Duodenal mucosa (tissue), 2 donors: ENCODE measurements around the gene SLC25A11.

Experiments used
- H3K27ac ChIP-seq: one replicate; pipeline ENCODE4 v1.7.0; 2013; ENCODE audit warnings: low read depth, low read length
- H3K27me3 ChIP-seq, 2 donors: one replicate each; pipeline ENCODE4 v1.7.0; 2013; ENCODE audit warnings: low read length in 2 of 2, control low read depth in 1 of 2; ENCODE audit not compliant: insufficient read depth in 2 of 2, control insufficient read depth in 1 of 2
- H3K36me3 ChIP-seq, 2 donors: one replicate each; pipeline ENCODE4 v1.7.0; 2013; ENCODE audit warnings: low read length in 2 of 2, control low read depth in 1 of 2; ENCODE audit not compliant: insufficient read depth in 2 of 2, control insufficient read depth in 1 of 2
- H3K4me1 ChIP-seq, 2 donors: one replicate each; pipeline ENCODE4 v1.7.0; 2013; ENCODE audit warnings: low read length in 2 of 2, control low read depth in 1 of 2; ENCODE audit not compliant: insufficient read depth in 2 of 2, control insufficient read depth in 1 of 2
- H3K4me3 ChIP-seq, 2 donors: one replicate each; pipeline ENCODE4 v1.7.0; 2013; ENCODE audit warnings: low read length in 2 of 2, low read depth in 1 of 2
- H3K9ac ChIP-seq, 2 donors: one replicate each; pipeline ENCODE4 v1.7.0; 2013; ENCODE audit warnings: low read length in 2 of 2, low read depth in 1 of 2
- H3K9me3 ChIP-seq, 2 donors: one replicate each; pipeline ENCODE4 v1.7.0; 2013; ENCODE audit warnings: low read length in 2 of 2, control low read depth in 1 of 2; ENCODE audit not compliant: control insufficient read depth in 1 of 2

Gene SLC25A11

DNA sequence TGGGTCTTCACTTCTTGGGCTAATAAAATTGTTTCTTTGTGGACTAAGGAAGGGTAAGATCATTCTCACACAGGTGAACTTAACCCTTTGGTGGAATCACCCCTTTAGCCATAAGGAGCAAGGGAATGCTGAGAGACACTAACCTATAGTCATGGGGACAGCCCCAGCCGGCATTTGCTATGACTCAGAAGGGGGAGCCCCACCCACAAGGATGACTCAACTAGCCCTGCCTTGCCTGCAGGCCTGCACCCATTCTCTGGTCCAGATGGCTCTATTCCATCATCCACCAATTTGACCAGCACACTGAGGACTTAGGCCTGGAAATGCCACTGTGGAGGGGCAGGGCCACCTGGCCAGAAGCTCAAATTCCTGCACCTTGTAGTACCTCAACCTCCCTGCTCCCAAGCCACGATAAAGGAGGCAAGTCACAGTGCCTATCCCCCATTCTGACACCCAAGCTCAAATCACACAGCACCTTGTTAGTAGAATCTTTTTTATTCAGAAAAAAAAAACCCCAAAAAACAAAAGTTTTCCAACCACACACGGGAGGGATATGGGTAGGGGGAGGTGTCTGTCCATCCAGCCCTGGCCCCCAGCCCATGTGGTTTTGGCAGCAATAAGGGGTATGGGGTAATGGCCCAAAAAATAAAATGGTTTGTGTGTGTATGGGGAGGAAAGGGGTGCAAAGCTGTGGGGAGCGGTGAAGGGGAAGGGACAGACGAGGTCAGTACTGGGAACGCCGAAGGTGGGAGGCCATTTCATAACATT is 5.5 kb upstream of the SLC25A11 start:
- peak overlapping the region; percentile 32 to 99 for H3K9ac ChIP-seq
- no peaks in the 10 kb centered on the region for H3K9me3 ChIP-seq
- peaks cover 25 to 41% of the 10 kb centered on the region in 2 donors for H3K36me3 ChIP-seq
- H3K4me3 ChIP-seq: peak overlapping the region; percentile 63 to 98
- no peaks in the 10 kb centered on the region for H3K27me3 ChIP-seq
- H3K27ac ChIP-seq: peak overlapping the region; percentile 49
- H3K4me1 ChIP-seq: peaks cover 55 to 67% of the 10 kb centered on the region in 2 donors

DNA sequence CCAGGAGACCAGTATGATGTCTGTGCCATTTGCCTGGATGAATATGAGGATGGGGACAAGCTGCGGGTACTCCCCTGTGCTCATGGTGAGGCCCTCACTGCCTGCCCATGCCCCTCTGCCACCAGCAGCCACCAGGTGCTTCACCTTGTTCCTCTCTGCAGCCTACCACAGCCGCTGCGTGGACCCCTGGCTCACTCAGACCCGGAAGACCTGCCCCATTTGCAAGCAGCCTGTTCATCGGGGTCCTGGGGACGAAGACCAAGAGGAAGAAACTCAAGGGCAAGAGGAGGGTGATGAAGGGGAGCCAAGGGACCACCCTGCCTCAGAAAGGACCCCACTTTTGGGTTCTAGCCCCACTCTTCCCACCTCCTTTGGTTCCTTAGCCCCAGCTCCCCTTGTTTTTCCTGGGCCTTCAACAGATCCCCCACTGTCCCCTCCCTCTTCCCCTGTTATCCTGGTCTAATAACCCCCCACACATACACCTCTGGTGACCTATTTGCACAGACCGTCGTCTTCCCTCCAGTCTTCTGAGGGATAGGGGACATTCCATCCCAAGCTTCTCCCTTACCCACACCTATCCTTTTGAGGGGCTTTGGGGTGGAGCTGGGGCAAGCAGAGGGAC is 4.8 kb upstream of the SLC25A11 start:
- Histone ChIP-seq H3K9me3 (no peaks in the 10 kb centered on the region), H3K27me3 (no peaks in the 10 kb centered on the region), H3K4me3 (peak overlapping the region; percentile 34 to 98), H3K9ac (peak overlapping the region; percentile 20 to 99), H3K36me3 (peaks cover 25 to 41% of the 10 kb centered on the region in 2 donors), H3K4me1 (peaks cover 53 to 64% of the 10 kb centered on the region in 2 donors), H3K27ac (peak overlapping the region; percentile 49)

DNA sequence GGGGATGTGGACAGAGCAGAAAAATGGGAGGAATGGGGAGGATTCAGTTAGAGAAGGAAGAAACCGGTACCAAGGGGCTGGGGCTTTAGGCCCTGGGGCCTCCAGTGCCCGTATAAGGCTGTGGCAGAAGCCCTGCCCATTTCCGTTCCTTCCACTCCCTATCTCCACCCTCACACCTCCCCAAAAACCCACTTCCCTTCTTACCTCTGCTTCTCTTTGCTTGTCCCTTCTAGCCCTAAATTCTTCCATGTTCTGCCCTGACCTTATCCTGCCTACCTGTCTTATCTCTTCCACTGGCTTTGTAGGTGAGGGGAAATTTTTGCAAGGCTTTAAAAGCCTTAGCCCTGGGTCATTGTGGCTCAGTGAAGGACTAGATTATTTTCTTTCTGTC is 4.3 kb upstream of the SLC25A11 start:
- H3K4me1 ChIP-seq: peaks cover 53 to 67% of the 10 kb centered on the region in 2 donors

DNA sequence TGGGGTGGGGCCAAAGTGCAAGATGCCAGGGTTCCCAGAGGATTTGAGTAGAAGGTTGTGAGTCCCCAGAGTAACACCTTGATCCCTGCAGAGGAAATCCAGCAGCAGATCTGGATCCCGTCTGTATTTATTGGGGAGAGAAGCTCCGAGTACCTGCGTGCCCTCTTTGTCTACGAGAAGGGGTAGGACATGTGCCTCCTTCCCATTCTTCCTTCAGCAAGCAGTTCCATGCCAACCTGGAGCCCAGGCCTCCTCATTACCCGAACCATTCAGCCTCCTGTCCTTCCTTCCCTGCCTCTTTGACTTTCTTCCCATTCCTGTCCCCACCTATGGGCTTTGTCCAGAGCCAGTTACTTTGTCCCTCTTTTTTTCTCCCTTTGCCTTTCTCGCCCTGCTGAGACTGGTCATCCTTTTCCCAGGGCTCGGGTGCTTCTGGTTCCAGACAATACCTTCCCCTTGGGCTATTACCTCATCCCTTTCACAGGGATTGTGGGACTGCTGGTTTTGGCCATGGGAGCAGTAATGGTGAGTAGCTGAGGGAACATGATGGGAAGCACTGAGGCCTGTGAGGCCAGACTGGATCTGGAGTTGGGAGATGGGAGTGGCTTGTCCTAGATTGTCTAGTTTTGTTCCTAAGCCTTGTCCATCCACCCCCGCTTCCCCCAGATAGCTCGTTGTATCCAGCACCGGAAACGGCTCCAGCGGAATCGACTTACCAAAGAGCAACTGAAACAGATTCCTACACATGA is 3.1 kb upstream of the SLC25A11 start:
- no peak overlapping the region for H3K4me3 ChIP-seq
- no peak overlapping the region for H3K9ac ChIP-seq
- H3K36me3 ChIP-seq: peaks cover 26 to 48% of the 10 kb centered on the region in 2 donors
- no peaks in the 10 kb centered on the region for H3K9me3 ChIP-seq
- H3K4me1 ChIP-seq: peaks cover 64 to 78% of the 10 kb centered on the region in 2 donors
- H3K27me3 ChIP-seq: no peaks in the 10 kb centered on the region
- no peak overlapping the region for H3K27ac ChIP-seq

More for the DNA sequence above, 4.3 kb upstream of the SLC25A11 start:
- peak overlapping the region; percentile 49 for H3K27ac ChIP-seq
- peak overlapping the region; percentile 18 to 34 for H3K4me3 ChIP-seq
- no peaks in the 10 kb centered on the region for H3K9me3 ChIP-seq
- H3K36me3 ChIP-seq: peaks cover 25 to 41% of the 10 kb centered on the region in 2 donors
- H3K9ac ChIP-seq: no peak overlapping the region
- H3K27me3 ChIP-seq: no peaks in the 10 kb centered on the region

DNA sequence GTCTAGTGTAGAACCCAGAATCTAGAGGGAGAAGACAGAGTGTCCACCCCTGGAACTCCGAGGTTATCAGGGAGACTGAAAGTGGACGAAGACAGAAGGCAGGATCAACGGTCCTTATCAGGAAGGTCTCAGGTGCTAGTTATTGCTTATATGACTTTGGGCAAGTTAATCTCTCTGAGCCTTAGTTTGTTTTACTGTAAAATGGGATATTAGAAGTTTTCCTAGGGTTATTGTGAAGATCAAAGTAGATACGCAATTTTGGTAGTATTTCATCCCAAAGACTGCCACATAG is 1.4 kb upstream of the SLC25A11 start:
- no peaks in the 10 kb centered on the region for H3K9me3 ChIP-seq
- H3K27me3 ChIP-seq: no peaks in the 10 kb centered on the region
- peak overlapping the region; percentile 93 to 95 for H3K4me3 ChIP-seq
- no peak overlapping the region for H3K27ac ChIP-seq
- peaks cover 36 to 61% of the 10 kb centered on the region in 2 donors for H3K36me3 ChIP-seq
- peak overlapping the region; percentile 89 to 91 for H3K9ac ChIP-seq
- peaks cover 59 to 70% of the 10 kb centered on the region in 2 donors for H3K4me1 ChIP-seq

DNA sequence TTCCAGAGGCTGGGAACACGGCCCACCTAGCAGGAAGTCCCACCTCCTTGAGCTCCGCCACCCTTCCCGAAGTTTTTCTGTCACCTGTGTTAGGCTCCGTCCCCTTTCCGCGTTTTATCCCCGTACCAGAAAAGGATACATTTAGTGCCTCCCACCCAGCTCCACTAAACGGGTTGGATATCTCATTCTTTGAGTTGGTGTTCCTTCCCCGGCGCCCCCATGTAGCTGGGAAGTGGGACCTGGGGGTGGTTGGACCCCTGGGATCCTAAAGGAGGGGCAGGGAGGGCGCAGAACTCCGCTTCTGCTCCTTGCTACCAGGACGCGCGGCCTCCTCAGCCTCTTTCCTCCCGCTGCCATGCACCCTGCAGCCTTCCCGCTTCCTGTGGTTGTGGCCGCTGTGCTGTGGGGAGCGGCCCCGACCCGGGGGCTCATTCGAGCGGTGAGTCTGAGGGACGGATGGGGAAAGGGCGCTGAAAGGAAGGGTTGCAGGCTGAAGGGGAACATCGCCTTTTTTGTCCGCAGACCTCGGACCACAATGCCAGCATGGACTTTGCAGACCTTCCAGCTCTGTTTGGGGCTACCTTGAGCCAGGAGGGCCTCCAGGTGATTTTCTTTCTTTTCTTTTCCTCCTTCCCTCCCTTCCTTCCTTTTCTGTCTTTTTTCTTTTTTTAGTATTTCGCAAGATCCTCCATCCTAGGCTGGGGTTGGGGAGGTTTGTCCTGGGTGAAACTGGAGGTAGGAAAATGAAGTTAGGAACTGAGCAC is 891 bp upstream of the SLC25A11 start:
- peak overlapping the region; percentile 93 to 95 for H3K4me3 ChIP-seq
- H3K9ac ChIP-seq: peak overlapping the region; percentile 89 to 91
- H3K27ac ChIP-seq: peak overlapping the region; percentile 88
- no peaks in the 10 kb centered on the region for H3K9me3 ChIP-seq
- H3K36me3 ChIP-seq: peaks cover 36 to 58% of the 10 kb centered on the region in 2 donors
- H3K27me3 ChIP-seq: no peaks in the 10 kb centered on the region
- peaks cover 56 to 65% of the 10 kb centered on the region in 2 donors for H3K4me1 ChIP-seq

DNA sequence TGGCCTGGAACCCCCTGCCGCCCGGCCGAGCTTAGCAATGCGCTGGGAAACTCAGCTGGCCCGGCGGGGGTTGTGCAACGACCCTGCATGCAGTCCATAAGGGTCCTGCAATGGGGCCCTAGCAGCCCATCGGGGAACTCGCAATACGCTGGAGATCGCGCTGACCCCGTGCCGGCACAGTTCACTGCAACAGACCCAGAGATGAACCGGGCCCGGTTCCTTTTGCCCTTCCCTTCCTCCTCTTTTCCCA is 375 bp downstream of the SLC25A11 start:
- Histone ChIP-seq H3K9me3 (no peaks in the 10 kb centered on the region), H3K27ac (peak overlapping the region; percentile 88), H3K36me3 (peaks cover 32 to 48% of the 10 kb centered on the region in 2 donors), H3K4me3 (peak overlapping the region; percentile 93 to 95), H3K9ac (peak overlapping the region; percentile 91 to 92), H3K4me1 (peaks cover 45 to 54% of the 10 kb centered on the region in 2 donors), H3K27me3 (no peaks in the 10 kb centered on the region)

DNA sequence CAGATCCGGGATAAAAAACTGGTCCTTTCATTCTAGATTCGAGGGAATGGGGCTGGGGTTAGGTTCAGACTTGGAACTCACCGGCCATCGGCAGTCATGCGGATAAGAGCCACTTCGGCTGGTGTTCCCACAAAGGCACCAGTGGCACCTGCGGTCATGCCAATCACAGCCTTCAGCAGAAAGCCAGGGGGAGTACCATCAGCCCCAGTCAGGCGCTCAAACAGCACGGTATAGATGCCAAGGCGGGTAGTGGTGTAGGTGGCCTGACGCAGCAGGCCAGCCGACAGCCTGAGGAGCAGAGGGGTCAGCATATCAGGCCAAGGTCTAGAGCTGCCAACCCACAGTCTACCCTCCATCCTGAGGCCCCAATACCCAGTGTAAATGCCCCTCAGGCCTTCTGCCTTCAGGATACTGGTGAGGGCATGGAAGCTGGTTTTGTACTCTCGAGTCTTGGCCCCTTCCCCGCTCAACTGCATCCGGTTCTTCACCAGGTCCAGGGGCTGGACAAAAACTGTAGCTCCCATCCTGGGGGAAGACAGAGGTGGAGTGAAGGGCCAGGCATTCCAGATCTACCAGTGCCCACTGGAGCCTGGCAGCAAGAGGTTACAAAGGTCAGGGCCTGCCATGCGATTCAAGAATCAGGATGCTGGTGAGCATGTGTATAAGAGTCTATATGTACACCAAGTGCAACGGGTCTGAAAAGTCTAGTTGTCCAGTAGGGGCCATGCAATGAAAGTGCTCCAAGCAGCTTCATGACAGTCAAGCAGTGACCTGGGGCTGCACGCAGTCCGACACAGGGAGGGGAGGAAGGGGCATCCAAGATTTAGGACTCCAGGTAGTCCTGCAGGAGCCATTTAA is 929 bp downstream of the SLC25A11 start:
- Histone ChIP-seq H3K9ac (peak overlapping the region; percentile 91 to 92), H3K27ac (peak overlapping the region; percentile 88), H3K36me3 (peaks cover 28 to 43% of the 10 kb centered on the region in 2 donors), H3K4me3 (peak overlapping the region; percentile 93 to 95), H3K9me3 (no peaks in the 10 kb centered on the region), H3K4me1 (peaks cover 45 to 54% of the 10 kb centered on the region in 2 donors), H3K27me3 (no peaks in the 10 kb centered on the region)

DNA sequence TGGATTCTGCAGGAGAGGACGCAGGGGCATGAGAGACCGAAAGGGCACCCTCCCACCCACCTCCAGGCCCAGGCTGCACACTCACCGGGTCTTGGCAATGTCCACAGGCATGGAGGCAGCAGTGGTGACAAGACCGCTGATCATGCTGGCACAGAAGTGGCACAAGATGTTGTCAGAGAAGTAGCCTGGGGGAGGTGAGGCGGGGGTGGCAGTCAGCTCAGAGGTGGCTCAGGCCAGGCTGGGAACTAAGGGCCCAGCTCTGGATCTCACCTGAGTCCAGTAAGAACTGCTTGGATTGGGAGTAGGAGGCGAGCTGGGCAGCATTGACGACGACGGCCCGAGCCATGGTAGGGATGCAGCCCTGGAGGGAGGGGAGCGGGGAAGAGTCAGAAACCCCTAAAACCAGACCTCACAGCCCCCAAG is 1.8 kb downstream of the SLC25A11 start:
- Histone ChIP-seq H3K9ac (peak overlapping the region in 1 of 2 donors; percentile 91), H3K36me3 (peaks cover 22 to 34% of the 10 kb centered on the region in 2 donors), H3K4me1 (peaks cover 41 to 48% of the 10 kb centered on the region in 2 donors), H3K4me3 (peak overlapping the region in 1 of 2 donors; percentile 93), H3K27ac (no peak overlapping the region), H3K27me3 (no peaks in the 10 kb centered on the region), H3K9me3 (no peaks in the 10 kb centered on the region)
